ENCODE data around the gene MCHR1. TPM values are rescaled to one million over a fixed set of nuclear protein-coding genes. Genes with fewer than 3 reads are reported as not detected.

The MCHR1 gene
- polyA plus RNA-seq, 1 experiment, result 2.3 TPM

DNA sequence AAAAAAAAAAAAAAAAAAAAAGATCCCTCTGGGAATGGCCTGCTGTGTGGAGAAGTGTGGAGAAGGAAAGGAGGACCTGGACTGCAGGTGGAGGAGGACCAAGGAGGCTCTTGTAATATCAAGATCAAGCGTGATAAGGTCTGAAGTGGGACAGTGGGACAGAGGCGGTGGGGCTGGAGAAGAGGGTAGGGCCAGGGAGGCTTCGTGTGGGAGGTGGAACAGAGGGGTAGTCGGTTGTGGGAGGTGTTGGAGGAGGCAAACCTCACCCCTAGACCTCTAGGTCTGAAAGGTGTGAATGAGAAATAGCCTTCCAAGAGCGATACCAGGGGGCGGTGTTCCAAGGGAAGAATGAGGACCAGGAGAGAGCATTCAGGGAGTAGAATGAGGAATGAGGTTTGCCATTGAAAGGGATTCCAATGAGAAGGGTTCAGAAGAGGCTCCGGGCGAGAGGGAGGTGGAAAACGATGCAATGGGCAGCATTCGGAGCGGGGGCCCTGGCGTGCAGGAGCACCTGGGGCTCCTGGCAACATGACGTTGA, 44.2 kb downstream of the MCHR1 start:
- ChIA-PET POLR2A (no interaction called here), CTCF (no interaction called here)
- no peaks in the 10 kb centered on the region for H3K27me3 ChIP-seq (ENCODE audit: control insufficient read depth, insufficient read depth, low read length)
- no peak overlapping the region for H3K4me3 ChIP-seq (ENCODE audit: low read depth, low read length)
- DNase-seq (ENCODE audit: low read depth, low spot score), result no peak
- no peak for TF ChIP-seq CTCF (IDR thresholded peaks at IDR 0.05; ENCODE audit: low read depth, low read length)
- H3K9me3 ChIP-seq (ENCODE audit: control insufficient read depth, insufficient read depth, low read length), result no peaks in the 10 kb centered on the region
- no peak overlapping the region for H3K27ac ChIP-seq (ENCODE audit: low read depth, low read length)

- ChIA-PET POLR2A (no interaction called here), CTCF (interaction anchor here (0.7 to 0.9 kb wide), 2 partner anchors 43 to 233 kb away, joined by 3 read pairs; no protein-coding TSS in a partner anchor)
- Histone ChIP-seq H3K9me3 (ENCODE audit: control insufficient read depth, insufficient read depth, low read length) (peaks cover 3% of the 10 kb centered on the region; the same call in 1 of the 2 replicates), H3K27me3 (ENCODE audit: control insufficient read depth, insufficient read depth, low read length) (no peaks in the 10 kb centered on the region), H3K27ac (ENCODE audit: low read depth, low read length) (no peak overlapping the region), H3K4me3 (ENCODE audit: low read depth, low read length) (no peak overlapping the region)
- no peak for TF ChIP-seq CTCF (IDR thresholded peaks at IDR 0.05; ENCODE audit: low read depth, low read length)
- DNase-seq (ENCODE audit: low read depth, low spot score), result no peak
Observed at GRCh38 chr22:40726514-40726913, 47.2 kb downstream of the MCHR1 start.

- CTCF ChIA-PET, result interaction anchor here (0.7 to 0.9 kb wide), 2 partner anchors 44 to 233 kb away, joined by 3 read pairs; no protein-coding TSS in a partner anchor
- Histone ChIP-seq H3K27me3 (ENCODE audit: control insufficient read depth, insufficient read depth, low read length) (no peaks in the 10 kb centered on the region), H3K4me3 (ENCODE audit: low read depth, low read length) (no peak overlapping the region), H3K9me3 (ENCODE audit: control insufficient read depth, insufficient read depth, low read length) (peaks cover 3% of the 10 kb centered on the region; the same call in 1 of the 2 replicates), H3K27ac (ENCODE audit: low read depth, low read length) (no peak overlapping the region)
- POLR2A ChIA-PET, result no interaction called here
- TF ChIP-seq CTCF (IDR thresholded peaks at IDR 0.05; ENCODE audit: low read depth, low read length), result no peak
- no peak for DNase-seq (ENCODE audit: low read depth, low spot score)
Observed at GRCh38 chr22:40727070-40727963, 48.0 kb downstream of the MCHR1 start.

- Histone ChIP-seq H3K27me3 (ENCODE audit: control insufficient read depth, insufficient read depth, low read length) (no peaks in the 10 kb centered on the region), H3K9me3 (ENCODE audit: control insufficient read depth, insufficient read depth, low read length) (peaks cover 3% of the 10 kb centered on the region; the same call in 1 of the 2 replicates), H3K4me3 (ENCODE audit: low read depth, low read length) (no peak overlapping the region), H3K27ac (ENCODE audit: low read depth, low read length) (no peak overlapping the region)
- TF ChIP-seq CTCF (IDR thresholded peaks at IDR 0.05; ENCODE audit: low read depth, low read length), result no peak
- POLR2A ChIA-PET, result interaction anchor here (0.6 kb wide), 1 partner anchor 129 kb away, joined by 3 read pairs; the partner anchor contains the start of gene XPNPEP3
- CTCF ChIA-PET, result interaction anchor here (1.0 kb wide), 1 partner anchor 45 kb away, joined by 3 read pairs; no protein-coding TSS in a partner anchor
- DNase-seq (ENCODE audit: low read depth, low spot score), result no peak
Observed at GRCh38 chr22:40727964-40728615, 48.8 kb downstream of the MCHR1 start.

All from AG04450 (cell line).